T-helper 22 cell (primary cell): ENCODE results near the gene ANXA8L1.
"Not testable (repeated sequence)": the region's sequence is repeated elsewhere in the genome, so short reads cannot be mapped to it uniquely, and the experiment has no call there.

Experiments
- DNase-seq: peaks from one replicate; pipeline ENCODE4 v3.0.0-alpha.2; 2020; ENCODE audit warnings: low read depth

ANXA8L1 gene

DNA sequence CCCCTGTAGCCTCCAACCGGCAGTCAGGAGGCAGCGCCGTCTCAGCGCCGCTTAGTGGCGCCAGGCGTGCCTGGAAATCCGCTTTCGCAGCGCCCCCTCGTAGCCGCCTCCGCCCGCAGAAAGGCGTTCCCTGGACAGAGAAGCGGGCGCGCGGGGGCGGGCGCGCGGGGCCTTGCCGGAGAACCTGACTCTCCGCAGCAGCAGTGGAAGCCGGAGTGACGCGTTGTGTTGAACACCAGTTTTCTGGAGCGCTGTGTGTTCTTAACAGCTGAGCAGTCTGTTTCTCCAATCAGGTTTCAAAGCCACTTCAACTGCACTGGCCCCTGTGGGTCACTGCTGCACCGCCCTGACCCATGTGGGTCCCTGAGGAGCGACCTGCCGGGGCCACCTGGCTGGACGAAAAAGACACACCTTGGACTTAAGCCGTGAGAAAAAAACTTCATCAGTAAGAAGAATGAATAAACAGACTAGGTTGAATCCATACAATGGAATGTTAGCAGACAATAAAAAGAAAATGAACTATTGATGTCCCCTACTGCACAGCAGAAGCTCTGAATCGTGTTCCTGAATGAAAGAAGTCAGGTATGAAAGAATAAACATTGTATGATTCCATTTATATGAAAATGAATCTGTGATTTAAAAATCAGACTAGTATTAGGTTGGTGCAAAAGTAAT, 22.8 kb downstream of the ANXA8L1 start:
- DNase-seq: not testable (repeated sequence)

DNA sequence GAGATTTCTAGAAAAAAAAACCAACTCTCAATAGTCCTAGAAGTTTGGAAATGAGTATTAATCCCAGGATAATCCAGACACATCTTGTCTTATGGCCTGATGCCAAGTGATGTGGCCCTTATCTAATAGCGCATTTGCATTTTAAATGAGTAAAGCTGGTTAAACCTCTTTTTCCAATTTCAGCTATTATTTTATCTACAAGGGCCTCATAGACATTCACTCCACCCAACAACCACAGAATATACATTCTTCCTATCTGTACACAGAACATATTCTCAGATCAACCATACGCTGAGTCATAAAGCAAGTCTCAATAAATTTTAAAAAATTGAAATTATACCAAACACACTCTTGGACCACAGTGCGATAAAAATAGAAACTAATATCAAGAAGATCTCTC, 34.0 kb downstream of the ANXA8L1 start:
- DNase-seq: not testable (repeated sequence)

DNA sequence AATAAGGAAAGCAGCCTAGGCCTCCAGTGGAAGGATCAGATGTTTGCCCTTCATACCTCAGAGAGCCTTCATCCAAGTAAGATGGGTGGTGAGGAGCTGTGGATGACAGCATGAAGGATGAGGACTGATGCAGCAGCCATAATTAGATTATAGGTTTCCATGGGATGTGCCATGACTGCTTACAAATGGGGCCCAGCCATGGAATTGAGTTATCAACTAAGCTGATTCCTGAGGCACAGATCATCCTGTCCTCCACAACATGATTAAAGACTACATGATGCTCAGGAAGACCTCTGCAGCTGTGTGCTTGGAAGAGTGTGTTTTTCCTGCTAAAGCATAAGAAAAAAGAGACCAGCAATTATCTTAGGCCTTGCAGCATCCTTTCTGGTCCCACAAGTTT, 35.5 kb downstream of the ANXA8L1 start:
- DNase-seq: not testable (repeated sequence)

DNA sequence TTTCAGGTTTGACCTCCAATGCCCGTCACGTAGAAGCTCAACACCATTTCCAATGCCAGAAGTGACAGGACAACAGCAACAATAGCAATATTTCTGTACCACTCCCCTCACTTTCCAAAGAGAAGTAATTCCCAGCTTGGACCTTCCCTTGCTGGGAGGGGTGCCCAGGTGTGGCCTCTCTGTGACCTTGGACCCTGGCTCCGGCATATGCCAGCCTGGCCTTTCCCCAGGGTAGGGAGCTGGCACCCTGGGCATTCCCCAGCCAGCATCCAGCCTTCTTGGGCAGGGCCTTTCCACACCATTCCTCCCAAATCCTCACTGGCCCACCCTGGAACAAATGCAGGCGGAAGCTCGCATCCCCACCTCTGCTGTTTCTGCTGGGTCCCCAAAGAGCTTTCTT, 37.1 kb downstream of the ANXA8L1 start:
- DNase-seq: not testable (repeated sequence)

DNA sequence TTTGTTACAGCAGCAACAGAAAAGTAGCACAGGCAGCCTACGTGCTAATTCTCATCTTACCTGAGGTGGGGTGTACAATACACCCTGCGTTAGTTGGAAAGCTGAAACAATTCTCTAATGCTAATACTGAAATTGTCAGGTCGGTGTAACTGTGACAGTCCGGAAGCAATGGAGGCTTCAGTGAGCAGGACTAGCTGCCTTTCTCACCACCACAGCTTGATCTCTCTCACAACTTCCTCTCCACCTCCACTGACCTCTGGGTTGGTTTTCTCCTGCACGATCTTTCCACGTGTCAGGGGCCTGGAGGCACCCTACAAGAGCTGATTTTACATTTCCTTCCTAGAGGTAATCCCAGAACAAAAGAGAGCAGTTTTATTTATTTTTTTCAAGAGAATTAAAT, 39.7 kb downstream of the ANXA8L1 start:
- DNase-seq: not testable (repeated sequence)

DNA sequence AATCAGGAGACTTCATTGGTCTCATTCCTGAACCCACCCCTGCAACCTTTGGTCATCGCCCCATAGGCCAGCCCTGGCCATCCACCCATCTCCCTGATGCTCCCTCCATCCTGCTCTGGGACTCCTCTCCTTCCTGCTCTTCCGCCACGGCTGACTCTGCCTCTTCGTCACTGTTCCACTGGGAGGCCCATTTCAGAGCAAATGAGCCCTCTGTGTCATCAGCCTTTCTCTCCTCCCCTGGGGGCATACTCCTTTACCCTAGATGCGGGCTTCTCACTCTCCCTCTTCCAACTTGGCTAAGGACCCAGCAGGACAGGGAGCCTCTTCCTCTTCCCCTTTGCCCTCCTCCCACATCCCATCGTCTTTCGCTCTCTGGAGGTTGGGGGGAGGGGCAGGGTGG, 42.7 kb downstream of the ANXA8L1 start:
- DNase-seq: not testable (repeated sequence)

DNA sequence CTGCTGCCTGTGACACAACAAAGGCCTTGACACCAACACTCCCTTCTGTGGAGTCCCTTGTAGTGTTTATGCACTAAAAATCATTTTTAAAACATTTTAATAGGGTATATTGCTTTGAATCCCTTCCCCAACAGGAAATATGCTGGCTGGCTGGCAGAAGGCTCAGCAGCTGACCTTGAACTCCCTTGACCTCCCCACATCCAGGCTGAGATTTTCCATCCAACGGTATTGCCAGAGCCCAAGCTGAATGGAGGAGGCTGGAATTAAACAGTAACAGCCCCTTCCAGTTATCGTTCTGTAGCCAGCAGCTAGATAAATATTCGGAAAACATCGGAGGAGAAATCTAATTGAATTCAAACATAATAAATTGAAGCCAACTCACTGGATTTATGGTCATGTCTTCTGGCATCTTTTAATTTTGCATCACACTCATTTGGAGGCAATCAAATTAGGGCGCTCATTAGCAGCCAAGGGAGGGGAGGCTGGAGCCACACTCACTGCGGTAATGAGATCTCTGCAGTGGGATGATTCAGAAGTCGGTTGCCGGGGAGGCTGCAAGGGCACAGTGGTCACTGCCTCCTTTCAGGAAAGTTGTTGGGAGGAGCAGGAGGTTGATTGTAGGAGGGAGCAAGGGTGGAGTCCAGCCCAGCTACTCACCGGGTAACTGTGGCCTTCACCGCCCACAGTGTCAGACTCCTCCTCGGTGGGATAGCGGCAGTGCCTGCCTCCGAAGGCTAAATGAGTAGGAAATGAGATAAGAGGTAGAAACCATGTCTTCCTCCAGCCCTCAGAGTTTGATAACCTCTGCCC, 44.2 kb downstream of the ANXA8L1 start:
- DNase-seq: not testable (repeated sequence)

DNA sequence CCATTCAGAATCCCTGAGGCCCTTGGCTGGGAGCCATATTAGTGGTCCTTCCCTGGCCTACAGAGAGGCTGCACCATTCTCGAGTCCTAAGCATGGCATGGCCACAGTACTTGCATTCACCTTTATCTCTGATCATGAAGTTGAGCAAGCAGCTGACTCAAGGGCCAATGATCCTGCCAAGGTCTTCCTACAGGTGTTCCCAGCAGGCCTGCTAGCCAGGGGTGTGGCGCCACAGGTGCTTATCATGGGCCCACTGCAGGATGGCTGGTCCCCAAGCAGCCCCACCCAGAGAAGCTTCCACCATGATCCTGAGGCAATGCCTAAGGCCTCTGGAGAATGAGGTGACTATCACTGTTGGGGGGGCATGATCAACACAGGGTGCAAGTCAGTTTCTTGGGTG, 48.0 kb downstream of the ANXA8L1 start:
- not testable (repeated sequence) for DNase-seq

DNA sequence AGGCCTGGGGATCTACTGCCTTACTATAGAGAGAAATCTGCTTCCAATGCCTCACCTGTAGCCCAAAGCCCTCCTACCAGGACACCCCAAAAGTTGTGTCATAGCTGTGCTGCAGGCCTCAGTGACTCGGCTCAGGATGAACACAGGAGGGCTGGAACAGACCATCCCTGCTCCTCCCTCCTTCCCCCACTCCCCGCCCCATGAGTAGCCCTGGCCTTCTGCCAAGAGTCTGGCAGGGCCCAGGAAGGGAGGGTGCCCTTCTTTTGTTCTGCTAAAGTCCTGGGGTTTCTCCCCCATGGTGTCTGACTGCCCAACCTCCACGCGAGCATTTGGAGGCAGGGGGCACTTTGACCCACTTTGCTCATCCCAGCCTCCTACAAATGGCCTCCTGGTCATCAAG, 65.4 kb downstream of the ANXA8L1 start:
- DNase-seq: not testable (repeated sequence)
